Kasumi-1 (cell line): Measurements from ENCODE around the gene TMEM204.

Experiments used
- DNase-seq, 2 experiments: peaks; one replicate each; lab custom pipeline; 2025; lab: John Stamatoyannopoulos, UW

TMEM204 gene

GRCh38 chr16:1557576-1557975, 24.1 kb downstream of the TMEM204 start:
- no peak for DNase-seq

GRCh38 chr16:1559446-1559975, 26.0 kb downstream of the TMEM204 start:
- DNase-seq, result no peak

GRCh38 chr16:1560153-1560552, 26.7 kb downstream of the TMEM204 start:
- no peak for DNase-seq

- DNase-seq, result no peak
These were observed 27.4 kb downstream of the TMEM204 start for GRCh38 chr16:1560866-1561265.

GRCh38 chr16:1561266-1561665, 27.8 kb downstream of the TMEM204 start:
- DNase-seq, result no peak

GRCh38 chr16:1561836-1562235, 28.4 kb downstream of the TMEM204 start:
- DNase-seq, result no peak

GRCh38 chr16:1563786-1564185, 30.3 kb downstream of the TMEM204 start:
- no peak for DNase-seq

GRCh38 chr16:1564325-1564724, 30.9 kb downstream of the TMEM204 start:
- DNase-seq, result no peak

GRCh38 chr16:1565083-1565805, 31.8 kb downstream of the TMEM204 start:
- no peak for DNase-seq

- no peak for DNase-seq
These were observed 34.5 kb downstream of the TMEM204 start for GRCh38 chr16:1567988-1568387.

- no peak for DNase-seq
These were observed 37.7 kb downstream of the TMEM204 start for GRCh38 chr16:1571012-1571671.

GRCh38 chr16:1572673-1573072, 39.2 kb downstream of the TMEM204 start:
- DNase-seq, result no peak

- DNase-seq, result no peak
These were observed 39.8 kb downstream of the TMEM204 start for GRCh38 chr16:1573301-1573700.

GRCh38 chr16:1575578-1575977, 42.1 kb downstream of the TMEM204 start:
- no peak for DNase-seq

GRCh38 chr16:1579214-1579613, 45.7 kb downstream of the TMEM204 start:
- DNase-seq, result no peak

- no peak for DNase-seq
These were observed 46.8 kb downstream of the TMEM204 start for GRCh38 chr16:1580256-1580655.

GRCh38 chr16:1580956-1581355, 47.5 kb downstream of the TMEM204 start:
- DNase-seq, result no peak

- DNase-seq, result no peak
These were observed 48.3 kb downstream of the TMEM204 start for GRCh38 chr16:1581804-1582203.

- DNase-seq, result no peak
These were observed 49.7 kb downstream of the TMEM204 start for GRCh38 chr16:1583180-1583579.

- DNase-seq, result no peak
These were observed 51.5 kb downstream of the TMEM204 start for GRCh38 chr16:1584926-1585484.

- DNase-seq, result no peak
These were observed 56.9 kb downstream of the TMEM204 start for GRCh38 chr16:1590366-1590765.

GRCh38 chr16:1590930-1591705, 57.7 kb downstream of the TMEM204 start:
- no peak for DNase-seq
